Measurements from ENCODE around the gene COPS8.

Gene COPS8

DNA sequence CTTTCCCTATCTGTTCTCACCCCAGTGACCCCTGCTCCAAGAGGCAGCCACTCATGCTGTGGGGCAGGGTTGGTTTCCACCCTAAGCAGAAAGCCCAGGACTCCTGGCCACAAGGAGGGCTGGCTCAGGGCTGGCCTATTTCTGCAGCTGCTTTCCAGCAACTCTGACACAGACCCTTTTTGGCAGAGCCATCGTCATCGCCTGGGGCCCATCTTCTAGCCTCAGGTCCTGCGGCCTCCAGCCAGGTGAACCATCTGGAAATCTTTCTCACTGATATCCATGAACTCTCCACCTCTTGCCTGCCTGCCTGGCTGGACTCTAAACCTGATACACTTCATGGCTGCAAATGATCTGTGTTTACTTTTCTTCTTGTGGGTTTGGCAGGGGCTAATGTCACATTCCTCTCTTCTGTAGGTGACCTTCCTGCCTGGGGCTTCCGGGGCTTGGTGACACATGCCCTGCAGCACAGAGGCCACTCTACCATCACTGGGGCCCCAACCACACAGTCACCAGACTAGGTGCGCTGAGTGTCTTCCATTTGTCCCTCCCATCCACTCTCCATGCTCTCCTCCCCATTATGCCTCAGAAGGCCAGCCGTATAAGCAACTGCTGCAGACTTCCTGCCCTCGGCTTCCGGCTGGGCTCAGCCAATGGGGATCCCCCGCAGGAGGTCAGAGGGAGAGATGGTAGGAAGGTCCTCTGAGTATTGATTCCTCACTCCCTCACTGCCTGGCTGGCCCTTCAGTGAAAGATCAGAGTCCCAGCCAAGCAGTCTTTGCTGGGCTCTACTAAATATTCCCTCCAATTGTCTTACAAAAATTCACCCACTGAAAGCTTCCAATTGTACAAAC, 9.7 kb upstream of the COPS8 start:
- Mint-ChIP-seq H3K4me3 (no peak overlapping the region), H3K27me3 (ENCODE audit: low read depth) (no peaks in the 10 kb centered on the region), H3K4me1 (no peaks in the 10 kb centered on the region), H3K27ac (peak overlapping the region in 1 of 3 experiments; percentile 13), H3K36me3 (ENCODE audit: low read depth) (no peaks in the 10 kb centered on the region), H3K9me3 (no peaks in the 10 kb centered on the region)
- TF ChIP-seq, protein P1, sequence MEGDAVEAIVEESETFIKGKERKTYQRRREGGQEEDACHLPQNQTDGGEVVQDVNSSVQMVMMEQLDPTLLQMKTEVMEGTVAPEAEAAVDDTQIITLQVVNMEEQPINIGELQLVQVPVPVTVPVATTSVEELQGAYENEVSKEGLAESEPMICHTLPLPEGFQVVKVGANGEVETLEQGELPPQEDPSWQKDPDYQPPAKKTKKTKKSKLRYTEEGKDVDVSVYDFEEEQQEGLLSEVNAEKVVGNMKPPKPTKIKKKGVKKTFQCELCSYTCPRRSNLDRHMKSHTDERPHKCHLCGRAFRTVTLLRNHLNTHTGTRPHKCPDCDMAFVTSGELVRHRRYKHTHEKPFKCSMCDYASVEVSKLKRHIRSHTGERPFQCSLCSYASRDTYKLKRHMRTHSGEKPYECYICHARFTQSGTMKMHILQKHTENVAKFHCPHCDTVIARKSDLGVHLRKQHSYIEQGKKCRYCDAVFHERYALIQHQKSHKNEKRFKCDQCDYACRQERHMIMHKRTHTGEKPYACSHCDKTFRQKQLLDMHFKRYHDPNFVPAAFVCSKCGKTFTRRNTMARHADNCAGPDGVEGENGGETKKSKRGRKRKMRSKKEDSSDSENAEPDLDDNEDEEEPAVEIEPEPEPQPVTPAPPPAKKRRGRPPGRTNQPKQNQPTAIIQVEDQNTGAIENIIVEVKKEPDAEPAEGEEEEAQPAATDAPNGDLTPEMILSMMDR (IDR thresholded peaks at IDR 0.05; ENCODE audit: unreplicated experiment in 3 of 3), result no peak

DNA sequence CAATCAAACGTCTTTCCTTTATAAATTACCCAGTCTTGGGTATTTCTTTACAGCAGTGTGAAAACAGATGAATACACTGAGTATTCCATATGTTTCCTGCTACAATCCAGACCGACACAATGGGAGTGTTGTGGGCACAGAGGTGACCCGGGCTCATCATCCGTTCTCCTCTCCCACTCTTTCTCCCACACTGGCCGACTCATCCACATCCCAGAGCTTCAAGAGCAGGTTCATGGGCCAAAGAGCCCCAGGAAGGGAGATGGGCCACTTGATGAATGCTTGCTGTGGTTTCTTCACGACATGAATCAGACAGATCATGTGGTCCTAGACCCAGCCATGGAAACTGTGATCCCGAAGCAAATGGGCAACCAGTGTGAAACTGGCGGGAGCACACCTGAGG, 4.1 kb upstream of the COPS8 start:
- Mint-ChIP-seq H3K36me3 (ENCODE audit: low read depth) (no peaks in the 10 kb centered on the region), H3K9me3 (no peaks in the 10 kb centered on the region), H3K27ac (no peak overlapping the region), H3K4me1 (peaks cover 14% of the 10 kb centered on the region), H3K27me3 (ENCODE audit: low read depth) (no peaks in the 10 kb centered on the region), H3K4me3 (no peak overlapping the region)
- TF ChIP-seq, protein P1 (IDR thresholded peaks at IDR 0.05; ENCODE audit: unreplicated experiment in 3 of 3), result no peak

DNA sequence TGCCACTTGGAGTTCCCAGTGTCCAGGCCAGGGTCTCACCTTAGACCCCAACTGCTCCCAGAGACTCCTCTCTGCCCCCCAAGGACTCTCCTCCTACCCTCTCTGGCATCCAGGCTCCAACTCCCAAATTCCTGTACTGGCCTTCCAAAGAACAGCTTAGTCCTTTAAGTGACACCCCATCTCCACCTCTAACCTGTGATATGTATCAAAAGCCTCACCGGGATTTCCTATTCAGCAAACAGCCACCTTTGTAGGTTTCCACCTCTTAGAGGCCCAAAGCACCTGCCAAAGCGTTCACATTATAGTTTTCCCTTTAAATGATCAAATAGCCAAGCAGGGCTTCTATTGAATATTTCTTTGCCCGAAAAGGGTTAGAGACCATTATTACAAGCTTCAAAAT, 2.7 kb upstream of the COPS8 start:
- Mint-ChIP-seq H3K9me3 (no peaks in the 10 kb centered on the region), H3K4me3 (peak overlapping the region in 1 of 3 experiments; percentile 39), H3K27ac (no peak overlapping the region), H3K27me3 (ENCODE audit: low read depth) (no peaks in the 10 kb centered on the region), H3K4me1 (peaks cover 16% of the 10 kb centered on the region), H3K36me3 (ENCODE audit: low read depth) (no peaks in the 10 kb centered on the region)
- TF ChIP-seq, protein P1 (IDR thresholded peaks at IDR 0.05; ENCODE audit: unreplicated experiment in 3 of 3), result no peak

DNA sequence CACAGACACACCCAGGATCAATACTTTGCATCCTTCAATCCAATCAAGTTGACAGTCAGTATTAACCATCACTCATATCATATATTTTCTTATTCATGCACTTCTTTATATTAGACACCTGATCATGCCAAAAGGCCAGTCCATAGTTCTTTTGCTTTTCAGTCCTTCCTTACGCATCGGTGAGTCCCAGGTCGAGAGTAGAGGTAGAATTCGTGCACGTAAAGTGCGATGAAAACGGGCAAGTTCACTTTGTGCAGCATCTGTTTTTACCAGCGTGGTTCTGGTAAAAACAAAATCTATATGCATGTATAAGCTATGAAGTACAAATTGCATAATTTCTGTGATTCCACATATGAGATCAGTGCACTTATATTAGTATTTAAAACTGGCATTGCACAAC, 1.2 kb upstream of the COPS8 start:
- Mint-ChIP-seq H3K9me3 (no peaks in the 10 kb centered on the region), H3K27me3 (ENCODE audit: low read depth) (no peaks in the 10 kb centered on the region), H3K27ac (peak overlapping the region; percentile 96 to 98 (median 97)), H3K4me3 (peak overlapping the region; percentile 99 to 100 (median 100)), H3K4me1 (peaks cover 16% of the 10 kb centered on the region), H3K36me3 (ENCODE audit: low read depth) (peaks cover 6% of the 10 kb centered on the region)
- TF ChIP-seq, protein P1 (IDR thresholded peaks at IDR 0.05; ENCODE audit: unreplicated experiment in 3 of 3), result no peak

DNA sequence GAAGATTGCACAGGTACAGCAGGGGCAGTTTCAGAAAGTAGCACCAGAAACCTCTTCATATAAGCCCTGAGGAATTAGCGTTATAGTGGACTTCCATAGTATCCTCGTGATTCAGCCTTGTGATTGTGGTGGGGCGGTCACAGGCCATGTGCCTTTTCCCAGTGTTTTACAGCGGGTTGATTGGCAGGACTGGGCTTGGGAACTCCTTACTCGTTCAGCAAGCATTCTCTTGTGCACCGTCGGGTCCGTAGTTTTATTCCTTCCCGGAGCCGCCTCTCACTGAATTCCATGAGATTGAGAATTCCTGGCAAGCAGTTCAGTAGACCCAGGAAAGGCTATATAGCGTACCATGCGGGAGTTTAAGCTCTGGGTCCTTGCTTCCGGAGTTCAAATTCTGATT, 5.2 kb downstream of the COPS8 start:
- no peak overlapping the region for H3K27ac Mint-ChIP-seq
- H3K27me3 Mint-ChIP-seq (ENCODE audit: low read depth), result no peaks in the 10 kb centered on the region
- H3K4me3 Mint-ChIP-seq, result no peak overlapping the region
- H3K36me3 Mint-ChIP-seq (ENCODE audit: low read depth), result peaks cover 28% of the 10 kb centered on the region
- TF ChIP-seq, protein P1 (IDR thresholded peaks at IDR 0.05; ENCODE audit: unreplicated experiment in 3 of 3), result no peak
- no peaks in the 10 kb centered on the region for H3K9me3 Mint-ChIP-seq
- H3K4me1 Mint-ChIP-seq, result peaks cover 20% of the 10 kb centered on the region

All from nephron (organoid).